Measurements from ENCODE around the gene RXFP3. TPM values are rescaled to one million over a fixed set of nuclear protein-coding genes. Genes with fewer than 3 reads are reported as not detected.
A peak's percentile ranks its signal among the peaks of the same experiment; 100 is the strongest.
"Not testable (repeated sequence)": the region's sequence is repeated elsewhere in the genome, so short reads cannot be mapped to it uniquely, and the experiment has no call there.

RXFP3 gene, protein sequence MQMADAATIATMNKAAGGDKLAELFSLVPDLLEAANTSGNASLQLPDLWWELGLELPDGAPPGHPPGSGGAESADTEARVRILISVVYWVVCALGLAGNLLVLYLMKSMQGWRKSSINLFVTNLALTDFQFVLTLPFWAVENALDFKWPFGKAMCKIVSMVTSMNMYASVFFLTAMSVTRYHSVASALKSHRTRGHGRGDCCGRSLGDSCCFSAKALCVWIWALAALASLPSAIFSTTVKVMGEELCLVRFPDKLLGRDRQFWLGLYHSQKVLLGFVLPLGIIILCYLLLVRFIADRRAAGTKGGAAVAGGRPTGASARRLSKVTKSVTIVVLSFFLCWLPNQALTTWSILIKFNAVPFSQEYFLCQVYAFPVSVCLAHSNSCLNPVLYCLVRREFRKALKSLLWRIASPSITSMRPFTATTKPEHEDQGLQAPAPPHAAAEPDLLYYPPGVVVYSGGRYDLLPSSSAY
- total RNA-seq = 0.41 TPM

DNA sequence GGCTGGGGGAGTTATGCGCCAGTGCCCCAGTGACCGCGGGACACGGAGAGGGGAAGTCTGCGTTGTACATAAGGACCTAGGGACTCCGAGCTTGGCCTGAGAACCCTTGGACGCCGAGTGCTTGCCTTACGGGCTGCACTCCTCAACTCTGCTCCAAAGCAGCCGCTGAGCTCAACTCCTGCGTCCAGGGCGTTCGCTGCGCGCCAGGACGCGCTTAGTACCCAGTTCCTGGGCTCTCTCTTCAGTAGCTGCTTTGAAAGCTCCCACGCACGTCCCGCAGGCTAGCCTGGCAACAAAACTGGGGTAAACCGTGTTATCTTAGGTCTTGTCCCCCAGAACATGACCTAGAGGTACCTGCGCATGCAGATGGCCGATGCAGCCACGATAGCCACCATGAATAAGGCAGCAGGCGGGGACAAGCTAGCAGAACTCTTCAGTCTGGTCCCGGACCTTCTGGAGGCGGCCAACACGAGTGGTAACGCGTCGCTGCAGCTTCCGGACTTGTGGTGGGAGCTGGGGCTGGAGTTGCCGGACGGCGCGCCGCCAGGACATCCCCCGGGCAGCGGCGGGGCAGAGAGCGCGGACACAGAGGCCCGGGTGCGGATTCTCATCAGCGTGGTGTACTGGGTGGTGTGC is at the start of gene RXFP3:
Gene RXFP3, plus strand, starts transcription at position 6 of the 636 bp plus-strand sequence. Its CDS starts 355 bp downstream, at position 361.
- DNase-seq (ENCODE audit: low spot score in 2 of 2) = no peak
- no peak for FAIRE-seq

DNA sequence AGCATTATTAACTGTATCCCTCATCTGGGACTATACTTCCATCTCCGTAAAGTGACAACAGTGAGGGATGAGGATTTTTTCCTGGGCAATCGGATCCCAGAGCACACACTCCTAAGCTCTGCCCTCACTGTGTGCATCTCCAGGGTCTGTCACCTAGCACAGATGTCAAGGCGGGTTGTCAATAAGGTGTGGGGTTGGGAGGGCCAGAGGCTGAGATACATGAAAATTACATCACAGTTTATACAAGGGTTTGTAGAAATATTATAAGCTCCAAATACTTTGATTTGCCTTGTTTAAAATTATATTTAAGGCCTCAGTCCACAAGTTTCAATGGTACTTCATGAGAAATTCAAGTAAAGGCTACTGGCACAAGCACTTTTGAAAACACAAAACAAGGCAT is 48.9 kb upstream of the RXFP3 start:
- no peak for DNase-seq (ENCODE audit: low spot score in 2 of 2)
- no peak for FAIRE-seq

DNA sequence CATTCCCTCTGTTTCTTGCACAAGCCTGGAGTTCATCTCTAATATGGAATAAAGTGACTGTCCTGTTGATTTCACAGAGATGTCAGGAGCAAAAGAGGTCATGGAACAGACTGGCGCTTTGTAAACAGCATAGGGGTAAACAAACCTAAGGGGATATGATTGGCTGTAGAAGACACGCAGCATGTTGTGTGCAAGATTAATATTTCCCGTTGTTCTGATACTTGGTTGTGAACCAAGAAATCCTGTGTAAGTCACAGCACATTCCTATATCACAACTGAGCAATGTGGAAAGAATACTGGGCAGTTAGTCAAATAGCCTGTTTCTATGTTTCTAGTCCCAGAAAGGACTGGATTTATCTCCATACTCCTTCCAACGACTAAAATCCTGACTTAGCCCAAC is 47.6 kb upstream of the RXFP3 start:
- FAIRE-seq = no peak
- DNase-seq (ENCODE audit: low spot score in 2 of 2) = no peak

DNA sequence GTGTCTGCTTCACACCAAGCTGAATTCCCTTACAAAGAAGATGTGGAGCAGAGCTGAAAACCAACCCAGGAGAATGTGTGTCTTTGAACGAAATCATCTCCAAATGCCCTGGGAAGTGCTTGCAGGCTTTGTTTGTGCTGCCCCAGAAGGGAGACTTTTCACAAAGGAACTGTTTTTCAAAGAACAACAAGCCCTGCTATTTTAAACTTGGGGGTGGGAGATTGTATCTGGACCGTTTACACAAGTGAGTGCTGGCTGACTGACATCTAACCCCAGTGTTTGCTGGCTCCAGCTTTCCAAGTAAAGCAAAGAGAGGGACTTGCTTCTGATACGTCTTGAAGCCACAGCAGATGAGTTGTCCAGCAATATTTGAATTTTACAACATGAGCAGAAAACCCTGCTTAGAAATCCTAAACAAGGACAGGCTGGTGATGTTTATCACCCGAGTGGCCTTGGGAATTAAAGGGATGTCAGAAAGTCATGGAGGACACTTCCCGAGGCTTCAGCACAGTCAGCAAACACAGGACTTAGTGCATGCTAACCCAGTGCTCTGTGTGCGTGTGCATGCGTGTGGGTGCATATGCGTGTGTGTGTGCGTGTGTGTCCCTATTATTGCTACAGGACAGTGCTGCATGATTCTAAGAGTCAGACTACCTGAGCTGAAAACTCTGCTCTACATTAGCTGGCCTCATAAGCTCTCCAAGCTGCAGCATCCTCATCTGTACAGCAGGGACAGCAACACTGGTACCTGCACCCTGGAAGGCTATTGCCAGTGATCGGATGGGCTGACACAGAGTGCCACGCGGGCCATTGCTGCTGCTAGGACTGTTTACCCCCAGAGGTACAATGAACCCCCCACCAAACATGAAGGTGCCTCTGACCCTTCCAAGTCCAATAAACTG is 45.8 kb upstream of the RXFP3 start:
- FAIRE-seq (no peak), DNase-seq (ENCODE audit: low spot score in 2 of 2) (no peak)

DNA sequence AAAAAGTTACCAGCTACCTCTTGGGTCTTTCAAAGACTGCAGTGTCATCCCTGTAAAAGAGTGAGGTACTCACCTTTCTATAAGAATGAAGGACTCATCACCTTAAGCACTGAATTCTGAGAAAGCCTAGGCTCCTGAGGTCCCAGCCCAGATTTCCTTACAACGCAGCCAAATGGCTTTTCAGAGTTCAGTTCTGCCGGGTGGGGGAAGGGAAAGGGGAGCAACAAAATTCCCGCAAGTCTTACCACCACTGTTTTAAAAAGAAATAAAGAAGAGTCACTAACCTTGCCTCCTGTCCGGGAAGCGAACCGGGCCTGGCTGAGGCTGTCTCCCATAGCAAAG is 44.8 kb upstream of the RXFP3 start:
- FAIRE-seq (no peak), DNase-seq (ENCODE audit: low spot score in 2 of 2) (no peak)

DNA sequence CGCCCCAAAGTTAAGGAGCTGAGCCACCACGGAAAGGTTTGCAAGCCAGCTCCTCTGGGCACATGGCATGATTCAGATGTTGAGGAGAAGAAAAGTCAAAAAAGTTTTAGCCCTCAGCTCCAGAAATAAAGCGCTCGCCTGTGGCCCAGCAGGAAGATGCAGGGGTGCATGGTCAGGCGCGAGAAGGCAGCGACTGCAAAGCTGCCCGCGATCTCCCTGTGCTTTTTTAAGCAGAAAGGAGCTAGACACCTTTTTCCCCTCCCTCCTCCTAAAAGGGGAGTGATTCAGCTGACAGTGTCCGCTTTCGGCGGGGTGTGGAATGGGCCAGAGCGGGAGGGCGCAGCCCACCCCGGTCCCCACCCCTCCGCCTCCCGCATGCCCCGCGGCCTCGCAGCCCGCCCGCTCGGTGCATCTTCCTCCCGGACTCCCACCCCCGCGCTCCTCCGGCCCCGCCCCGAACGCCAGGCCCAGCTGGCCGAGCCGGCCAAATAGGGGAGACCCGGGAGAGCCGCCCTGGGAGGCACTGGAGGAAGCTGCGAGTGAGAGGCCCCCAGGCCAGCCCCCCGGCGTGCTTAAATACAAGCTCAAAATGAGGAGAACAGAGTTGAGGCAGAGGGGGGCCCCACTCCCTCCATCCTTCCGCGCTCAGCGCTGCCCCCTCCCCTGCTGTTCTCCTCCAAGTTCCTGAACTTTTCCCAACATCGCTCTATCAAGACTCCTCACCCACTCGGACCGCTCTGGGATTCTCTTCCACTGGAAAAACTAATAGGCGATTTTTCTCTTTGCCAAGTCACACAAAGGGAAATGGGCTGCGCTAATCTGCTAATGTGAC is 44.2 kb upstream of the RXFP3 start, which contains the start of gene ADAMTS12:
Gene ADAMTS12, minus strand, starts transcription at position 203 of the 832 bp plus-strand sequence. Its CDS starts 134 bp downstream, at position 69.
- peak in 1 of 2 donors; percentile 16 for DNase-seq (ENCODE audit: low spot score in 2 of 2)
- FAIRE-seq = no peak

DNA sequence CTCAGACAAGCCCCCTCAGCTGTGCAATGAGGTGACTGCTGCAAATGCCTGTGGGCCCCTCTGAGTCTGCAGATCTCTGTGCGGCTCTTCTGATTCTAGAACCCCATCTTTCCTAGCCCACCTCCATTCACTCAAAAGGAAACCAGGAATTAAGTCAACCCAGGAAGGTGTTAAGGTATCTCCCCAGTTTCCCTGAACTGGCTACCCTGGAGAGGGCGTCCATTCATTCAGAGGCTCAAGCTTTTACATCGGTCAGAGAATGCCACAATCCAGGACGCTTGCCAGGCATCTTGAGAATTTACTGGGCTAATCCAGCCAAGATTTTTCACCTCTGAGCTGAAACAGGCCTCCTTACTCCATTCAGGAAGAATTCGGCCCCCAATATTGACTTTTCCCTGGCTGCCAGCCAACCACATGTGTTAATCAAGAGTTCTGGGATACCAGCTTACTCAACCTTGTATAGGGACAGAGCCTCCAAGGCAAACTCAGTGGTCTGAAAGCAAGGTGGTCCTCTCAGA is 43.5 kb upstream of the RXFP3 start:
- FAIRE-seq = no peak
- DNase-seq (ENCODE audit: low spot score in 2 of 2) = no peak

DNA sequence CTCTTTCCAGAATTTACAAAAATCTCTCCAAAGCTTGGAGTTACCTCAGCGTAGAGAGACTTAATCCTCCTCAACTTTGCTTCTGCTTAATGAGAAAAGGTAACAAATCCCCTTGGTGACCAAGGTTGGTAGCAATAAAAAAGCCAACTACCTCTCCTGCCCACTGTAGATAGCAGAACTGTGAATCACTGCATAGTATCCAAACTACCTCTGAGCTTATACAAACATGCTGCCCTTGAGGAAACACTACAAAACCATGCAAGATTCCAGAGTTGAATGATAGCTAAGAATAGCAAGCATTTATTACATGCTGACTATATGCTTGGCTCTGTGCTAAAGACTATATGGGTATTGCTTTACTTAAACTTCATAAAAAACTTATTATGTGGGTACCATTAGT is 41.6 kb upstream of the RXFP3 start:
- DNase-seq (ENCODE audit: low spot score in 2 of 2) = no peak
- FAIRE-seq = no peak

DNA sequence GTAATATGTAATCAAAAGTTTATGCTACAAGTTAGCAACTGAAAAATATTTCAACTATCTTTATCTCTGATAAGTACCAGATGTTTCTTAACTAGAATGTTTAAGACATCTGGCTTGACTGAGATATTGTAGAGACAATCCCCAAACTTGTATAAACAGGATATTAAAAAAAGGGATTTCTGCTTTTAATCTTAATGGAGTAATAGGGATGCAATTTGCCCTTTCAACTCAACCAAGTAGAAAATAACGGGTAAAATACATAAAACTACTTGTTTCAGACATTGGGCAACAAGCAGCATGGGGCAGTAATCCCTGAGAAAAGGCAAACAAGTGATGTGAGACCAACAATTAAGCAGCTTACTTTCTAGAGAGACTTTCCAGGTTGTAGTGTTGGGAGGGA is 35.0 kb upstream of the RXFP3 start:
- FAIRE-seq = no peak
- DNase-seq (ENCODE audit: low spot score in 2 of 2) = no peak

DNA sequence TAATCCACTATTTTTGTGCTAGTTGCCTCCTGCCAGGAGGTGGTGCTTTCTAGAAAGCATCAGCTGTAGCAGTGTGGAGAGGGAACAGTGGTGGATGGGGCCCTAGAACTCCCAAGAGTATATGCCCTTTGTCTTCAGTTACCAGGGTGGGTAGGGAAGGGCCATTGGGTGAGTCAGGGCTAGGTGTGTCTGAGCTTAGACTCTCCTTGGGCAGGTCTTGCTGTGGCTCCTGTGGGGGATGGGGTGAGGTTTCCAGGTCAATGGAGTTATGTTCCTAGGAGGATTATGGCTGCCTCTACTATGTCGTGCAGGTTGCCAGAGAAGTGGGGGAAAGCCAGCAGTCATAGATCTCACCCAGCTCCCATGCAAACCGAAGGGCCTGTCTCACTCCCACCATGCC is 33.1 kb upstream of the RXFP3 start:
- DNase-seq (ENCODE audit: low spot score in 2 of 2) (no peak), FAIRE-seq (no peak)

DNA sequence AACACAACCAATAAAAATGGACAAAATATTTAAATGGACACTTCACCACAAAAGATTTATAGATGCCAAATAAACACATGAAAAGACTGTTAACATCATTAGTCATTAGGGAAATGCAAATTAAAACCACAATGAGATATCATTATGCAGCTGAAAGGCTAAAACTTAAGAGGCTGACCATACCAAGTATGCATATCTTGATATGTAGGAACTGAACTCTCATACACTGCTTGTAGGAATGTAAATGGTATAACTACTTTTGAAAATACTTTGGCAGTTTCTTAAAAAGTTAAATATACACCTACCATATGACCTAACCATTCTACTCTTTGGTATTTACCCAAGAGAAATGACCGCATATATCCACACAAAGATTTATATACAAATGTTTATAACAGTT is 30.8 kb upstream of the RXFP3 start:
- FAIRE-seq (no peak), DNase-seq (ENCODE audit: low spot score in 2 of 2) (no peak)

DNA sequence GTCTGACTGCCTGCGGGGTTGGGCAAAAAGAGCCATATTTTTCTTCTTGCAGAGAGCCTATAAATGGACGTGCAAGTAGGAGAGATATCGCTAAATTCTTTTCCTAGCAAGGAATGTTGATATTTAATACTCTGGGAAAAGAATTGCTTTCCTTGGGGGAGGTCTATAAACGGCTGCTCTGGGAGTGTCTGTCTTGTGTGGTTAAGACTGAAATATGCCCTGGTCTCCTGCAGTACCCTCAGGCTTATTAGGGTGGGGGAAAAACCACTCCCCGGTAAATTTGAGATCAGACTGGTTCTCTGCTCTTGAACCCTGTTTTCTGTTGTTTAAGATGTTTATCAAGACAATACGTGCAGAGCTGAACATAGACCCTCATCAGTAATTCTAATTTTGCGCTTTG is 29.9 kb upstream of the RXFP3 start:
- not testable (repeated sequence) for DNase-seq (ENCODE audit: low spot score in 2 of 2); FAIRE-seq

DNA sequence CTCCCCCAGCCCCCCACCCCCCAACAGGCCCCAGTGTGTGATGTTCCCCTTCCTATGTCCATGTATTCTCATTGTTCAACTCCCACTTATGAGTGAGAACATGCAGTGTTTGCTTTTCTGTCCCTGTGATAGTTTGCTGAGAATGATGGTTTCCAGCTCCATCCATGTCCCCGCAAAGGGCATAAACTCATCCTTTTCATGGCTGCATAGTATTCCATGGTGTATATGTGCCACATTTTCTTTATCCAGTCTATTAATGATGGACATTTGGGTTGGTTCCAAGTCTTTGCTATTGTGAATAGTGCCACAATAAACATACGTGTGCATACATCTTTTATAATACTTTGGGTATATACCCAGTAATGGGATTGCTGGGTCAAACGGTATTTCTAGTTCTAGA is 21.3 kb upstream of the RXFP3 start:
- DNase-seq (ENCODE audit: low spot score in 2 of 2); FAIRE-seq: not testable (repeated sequence)

DNA sequence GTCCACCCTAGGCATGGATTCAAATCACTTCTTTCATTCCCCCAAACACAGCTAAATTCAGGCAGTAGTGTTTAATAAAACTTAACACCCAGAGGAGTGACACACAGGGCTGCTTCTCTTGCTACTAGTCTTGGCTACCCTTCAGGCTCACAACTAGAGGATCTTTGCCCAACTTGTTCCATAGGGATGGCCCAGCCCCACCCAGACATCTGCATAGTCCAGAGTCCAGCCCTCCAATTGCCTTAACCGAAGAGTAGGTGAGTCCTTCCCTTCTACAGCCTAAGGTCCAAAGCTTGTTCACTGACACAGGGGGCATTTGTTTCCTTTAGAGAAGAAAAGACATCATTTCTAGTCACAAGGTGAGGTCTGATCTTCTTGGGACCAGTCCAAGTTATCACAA is 15.2 kb upstream of the RXFP3 start:
- FAIRE-seq = no peak
- DNase-seq (ENCODE audit: low spot score in 2 of 2) = no peak

DNA sequence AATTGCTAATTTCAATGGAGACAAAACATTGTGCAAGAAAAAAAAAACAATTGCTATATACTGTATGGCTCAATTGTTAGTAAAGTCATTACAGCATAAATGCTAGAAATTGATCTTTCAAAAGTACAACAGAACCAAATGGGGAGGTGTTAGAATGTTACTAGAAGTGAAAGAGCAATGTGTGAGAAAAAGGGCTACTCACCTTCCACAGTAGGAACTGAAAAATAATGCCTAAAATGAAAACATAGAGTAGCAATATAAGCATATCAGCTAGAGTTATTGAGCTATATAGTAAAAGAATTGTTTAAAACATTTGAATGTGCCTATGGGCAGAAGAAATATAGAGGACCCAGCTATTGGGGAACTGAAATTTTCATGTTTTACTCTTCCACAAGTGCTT is 10.9 kb upstream of the RXFP3 start:
- FAIRE-seq (no peak), DNase-seq (ENCODE audit: low spot score in 2 of 2) (no peak)

DNA sequence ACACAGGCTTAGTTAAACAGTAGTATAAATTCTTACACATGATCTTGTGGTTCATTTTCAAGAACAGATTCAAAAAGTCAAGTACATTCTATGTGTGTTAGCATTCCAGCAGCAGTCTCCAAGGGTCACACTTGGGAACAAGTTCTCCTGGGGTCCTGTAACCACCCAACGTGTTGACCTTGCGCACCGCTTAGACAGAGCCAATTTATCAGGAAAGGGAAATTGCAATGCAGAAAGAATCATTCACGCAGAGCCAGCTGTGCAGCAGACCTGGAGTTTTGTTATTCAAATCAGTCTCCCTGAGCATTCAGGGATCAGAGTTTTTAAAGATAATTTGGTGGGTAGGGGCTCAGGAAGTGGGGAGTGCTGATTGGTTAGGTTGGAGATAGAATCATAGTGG is 8.5 kb upstream of the RXFP3 start:
- FAIRE-seq (no peak), DNase-seq (ENCODE audit: low spot score in 2 of 2) (no peak)

DNA sequence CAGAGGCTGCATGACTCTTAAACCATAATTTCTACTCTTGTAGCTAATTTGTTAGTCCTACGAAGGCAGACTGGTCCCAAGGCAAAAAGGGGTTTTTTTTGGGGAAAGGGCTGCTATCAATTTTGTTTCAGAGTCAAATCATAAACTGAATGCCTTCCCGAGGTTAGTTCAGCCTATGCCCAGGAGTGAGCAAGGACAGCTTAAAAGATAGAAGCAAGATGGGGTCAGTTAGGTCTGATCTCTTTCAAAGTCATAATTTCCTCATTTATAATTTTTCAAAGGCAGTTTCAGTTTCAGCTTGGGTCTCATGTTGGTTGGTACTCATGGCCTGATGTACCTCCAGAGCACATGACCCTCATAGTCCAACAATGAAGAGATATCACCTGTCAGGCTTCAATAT is 7.9 kb upstream of the RXFP3 start:
- DNase-seq (ENCODE audit: low spot score in 2 of 2) = no peak
- no peak for FAIRE-seq

DNA sequence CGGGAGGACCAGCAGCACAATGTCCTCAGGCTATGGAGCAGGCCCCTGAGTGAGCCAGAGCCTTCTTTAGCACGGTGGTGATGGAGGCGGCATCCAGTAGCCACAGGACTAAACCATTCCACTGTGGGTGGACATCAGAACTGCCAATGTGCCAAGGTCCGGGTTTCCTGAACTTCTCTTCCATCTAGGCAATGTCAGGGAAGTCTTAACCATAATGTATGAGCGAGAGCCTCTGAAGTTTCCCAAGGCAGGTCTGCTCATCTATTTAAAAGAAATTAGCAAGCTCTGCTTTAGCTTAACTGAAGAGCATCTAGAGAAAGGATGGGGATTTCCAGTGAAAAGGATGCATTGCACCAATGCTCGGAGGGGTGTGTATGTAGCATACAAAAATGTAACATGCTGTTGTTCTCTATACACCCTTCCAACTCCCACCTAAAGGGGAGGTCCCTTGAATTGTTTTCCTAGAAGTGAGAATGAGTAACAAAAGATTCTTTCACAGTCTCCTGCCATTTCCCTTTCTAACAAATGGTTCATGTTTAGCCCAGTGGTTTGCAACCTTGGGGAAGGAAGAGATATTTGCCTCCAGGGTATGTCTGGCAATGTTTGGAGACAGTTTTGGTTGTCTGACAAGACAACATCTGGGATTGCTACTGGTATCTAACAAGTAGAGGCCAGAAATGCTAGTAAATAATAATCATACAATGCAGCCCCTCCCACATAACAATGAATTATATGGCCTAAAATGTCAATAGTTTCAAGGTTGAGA is 6.1 kb upstream of the RXFP3 start:
- DNase-seq (ENCODE audit: low spot score in 2 of 2) (no peak), FAIRE-seq (no peak)

DNA sequence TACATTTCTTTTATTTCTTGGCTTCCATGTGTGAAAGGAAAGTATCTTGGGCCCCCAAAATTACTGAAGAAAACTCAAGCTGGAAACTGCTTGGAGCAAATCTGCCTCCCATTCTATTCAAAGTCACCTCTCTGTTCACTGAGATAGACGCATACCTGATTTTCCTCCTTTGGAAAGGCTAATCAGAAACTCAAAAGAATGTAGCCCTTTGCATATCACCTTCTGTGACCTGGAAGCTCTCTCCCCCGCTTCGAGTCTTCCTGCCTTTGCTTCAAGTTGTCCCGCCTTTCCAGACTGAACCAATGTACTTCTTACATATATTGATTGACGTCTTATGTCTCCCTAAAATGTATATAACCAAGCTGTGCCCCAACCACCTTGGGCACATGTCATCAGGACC is 5.0 kb upstream of the RXFP3 start:
- FAIRE-seq (no peak), DNase-seq (ENCODE audit: low spot score in 2 of 2) (no peak)

All from frontal cortex (tissue), 4 donors.